ENCODE measurements around the gene RAB3D. TPM values are rescaled to one million over a fixed set of nuclear protein-coding genes. Genes with fewer than 3 reads are reported as not detected.

Gene RAB3D
- total and polyA plus RNA-seq, 4 donors, result 16.0 to 73.2 (median 23.3) TPM

DNA sequence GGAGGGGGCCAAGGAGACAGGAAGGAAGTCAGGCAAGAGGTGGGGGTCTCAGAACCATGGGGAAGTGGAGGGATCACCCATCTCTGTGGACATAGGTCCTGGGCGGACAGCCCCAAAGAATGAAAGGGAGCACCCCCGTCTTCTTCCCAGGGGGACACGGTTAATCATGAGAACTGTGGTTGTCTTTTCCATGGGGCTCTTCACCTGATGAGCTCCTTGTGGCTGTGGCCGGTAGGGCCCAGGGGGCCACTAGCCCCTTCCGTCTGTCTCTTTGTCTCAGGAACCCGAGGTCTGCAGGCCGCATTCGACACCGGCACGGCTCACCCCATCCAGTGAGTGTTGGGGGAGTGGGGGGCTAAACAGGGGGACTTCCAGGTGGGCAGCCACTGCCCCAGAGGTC lies 24.4 kb upstream of the RAB3D start:
- Histone ChIP-seq H3K27ac (ENCODE audit: low read depth in 1 of 2, low read length in 1 of 2) (no peak overlapping the region), H3K9ac (ENCODE audit: insufficient read depth in 1 of 2, low read length in 2 of 2) (no peak overlapping the region), H3K4me1 (ENCODE audit: control insufficient read depth in 5 of 5, insufficient read depth in 5 of 5, low read length in 5 of 5) (no peaks in the 10 kb centered on the region), H3K27me3 (ENCODE audit: control insufficient read depth in 3 of 3, insufficient read depth in 3 of 3, low read length in 2 of 3) (no peaks in the 10 kb centered on the region), H3K9me3 (ENCODE audit: control insufficient read depth in 4 of 4, insufficient read depth in 3 of 4, low read length in 3 of 4) (peaks cover 0 to 1% (median 0%) of the 10 kb centered on the region in 4 donors), H3K36me3 (ENCODE audit: control insufficient read depth in 4 of 4, insufficient read depth in 4 of 4, low read length in 4 of 4) (peaks cover 0 to 41% (median 11%) of the 10 kb centered on the region in 4 donors), H3K4me3 (no peak overlapping the region)
- 94 to 97% methylated on average over 10 of the region's 10 CpGs for WGBS, 2 donors
- DNase-seq (no peak), ATAC-seq (ENCODE audit: insufficient read depth, low FRiP score) (no peak)
- TF ChIP-seq, protein P1, sequence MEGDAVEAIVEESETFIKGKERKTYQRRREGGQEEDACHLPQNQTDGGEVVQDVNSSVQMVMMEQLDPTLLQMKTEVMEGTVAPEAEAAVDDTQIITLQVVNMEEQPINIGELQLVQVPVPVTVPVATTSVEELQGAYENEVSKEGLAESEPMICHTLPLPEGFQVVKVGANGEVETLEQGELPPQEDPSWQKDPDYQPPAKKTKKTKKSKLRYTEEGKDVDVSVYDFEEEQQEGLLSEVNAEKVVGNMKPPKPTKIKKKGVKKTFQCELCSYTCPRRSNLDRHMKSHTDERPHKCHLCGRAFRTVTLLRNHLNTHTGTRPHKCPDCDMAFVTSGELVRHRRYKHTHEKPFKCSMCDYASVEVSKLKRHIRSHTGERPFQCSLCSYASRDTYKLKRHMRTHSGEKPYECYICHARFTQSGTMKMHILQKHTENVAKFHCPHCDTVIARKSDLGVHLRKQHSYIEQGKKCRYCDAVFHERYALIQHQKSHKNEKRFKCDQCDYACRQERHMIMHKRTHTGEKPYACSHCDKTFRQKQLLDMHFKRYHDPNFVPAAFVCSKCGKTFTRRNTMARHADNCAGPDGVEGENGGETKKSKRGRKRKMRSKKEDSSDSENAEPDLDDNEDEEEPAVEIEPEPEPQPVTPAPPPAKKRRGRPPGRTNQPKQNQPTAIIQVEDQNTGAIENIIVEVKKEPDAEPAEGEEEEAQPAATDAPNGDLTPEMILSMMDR (IDR thresholded peaks at IDR 0.05; ENCODE audit: control extremely low read depth, extremely low read depth), result no peak

DNA sequence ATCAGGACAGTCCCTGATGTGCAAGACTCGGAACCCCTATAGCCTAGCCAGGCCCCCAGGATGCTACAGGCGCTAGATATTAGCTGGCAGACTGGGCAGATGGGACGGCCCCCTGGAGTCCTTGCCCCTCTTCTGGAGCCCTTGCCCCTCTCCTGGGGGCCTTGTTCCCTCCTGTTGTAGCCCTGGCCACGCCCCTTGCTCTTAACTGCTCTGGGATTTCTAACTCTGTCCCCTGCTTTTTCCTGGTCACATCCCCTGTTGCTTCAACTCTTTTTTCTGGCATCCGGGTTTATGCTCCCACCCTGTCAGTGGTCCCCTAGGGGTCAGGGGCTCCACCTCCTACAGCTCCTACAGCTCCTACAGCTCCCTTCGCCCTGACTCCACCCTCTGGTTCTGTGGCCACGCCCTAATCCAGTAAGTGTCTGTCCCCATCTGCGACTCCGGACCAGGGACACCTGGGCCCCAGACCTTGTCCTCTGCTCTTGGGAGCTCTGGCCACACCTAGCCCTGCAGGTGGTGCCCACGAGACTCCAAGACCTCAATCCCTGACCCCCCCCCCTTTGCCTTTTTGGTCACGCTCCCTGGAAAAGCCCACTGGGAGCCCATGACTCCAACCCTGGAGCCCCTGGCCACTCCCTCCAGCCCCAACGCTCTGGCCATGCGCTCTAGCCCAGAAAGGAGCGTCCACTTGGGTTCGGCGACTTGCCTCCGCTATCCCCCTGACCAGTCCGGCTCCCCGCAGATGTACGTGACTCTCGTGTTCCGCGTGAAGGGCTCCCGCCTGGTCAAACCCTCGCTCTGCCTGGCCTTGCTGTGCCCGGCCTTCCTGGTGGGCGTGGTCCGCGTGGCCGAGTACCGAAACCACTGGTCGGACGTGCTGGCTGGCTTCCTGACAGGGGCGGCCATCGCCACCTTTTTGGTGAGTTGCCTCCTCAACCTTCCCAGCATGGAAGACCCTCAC lies 22.6 kb upstream of the RAB3D start:
- no peak overlapping the region for H3K27ac ChIP-seq (ENCODE audit: low read depth in 1 of 2, low read length in 1 of 2)
- 89 to 93% methylated on average over 35 of the region's 35 CpGs for WGBS, 2 donors
- peaks cover 0 to 37% (median 11%) of the 10 kb centered on the region in 4 donors for H3K36me3 ChIP-seq (ENCODE audit: control insufficient read depth in 4 of 4, insufficient read depth in 4 of 4, low read length in 4 of 4)
- H3K4me1 ChIP-seq (ENCODE audit: control insufficient read depth in 5 of 5, insufficient read depth in 5 of 5, low read length in 5 of 5), result peaks cover 0 to 1% (median 0%) of the 10 kb centered on the region in 5 donors
- DNase-seq (no peak), ATAC-seq (ENCODE audit: insufficient read depth, low FRiP score) (no peak)
- TF ChIP-seq, protein P1 (IDR thresholded peaks at IDR 0.05; ENCODE audit: control extremely low read depth, extremely low read depth), result no peak
- H3K9ac ChIP-seq (ENCODE audit: insufficient read depth in 1 of 2, low read length in 2 of 2), result no peak overlapping the region
- peaks cover 0 to 4% (median 0%) of the 10 kb centered on the region in 3 donors for H3K27me3 ChIP-seq (ENCODE audit: control insufficient read depth in 3 of 3, insufficient read depth in 3 of 3, low read length in 2 of 3)
- H3K9me3 ChIP-seq (ENCODE audit: control insufficient read depth in 4 of 4, insufficient read depth in 3 of 4, low read length in 3 of 4), result peaks cover 0 to 1% (median 0%) of the 10 kb centered on the region in 4 donors
- no peak overlapping the region for H3K4me3 ChIP-seq

DNA sequence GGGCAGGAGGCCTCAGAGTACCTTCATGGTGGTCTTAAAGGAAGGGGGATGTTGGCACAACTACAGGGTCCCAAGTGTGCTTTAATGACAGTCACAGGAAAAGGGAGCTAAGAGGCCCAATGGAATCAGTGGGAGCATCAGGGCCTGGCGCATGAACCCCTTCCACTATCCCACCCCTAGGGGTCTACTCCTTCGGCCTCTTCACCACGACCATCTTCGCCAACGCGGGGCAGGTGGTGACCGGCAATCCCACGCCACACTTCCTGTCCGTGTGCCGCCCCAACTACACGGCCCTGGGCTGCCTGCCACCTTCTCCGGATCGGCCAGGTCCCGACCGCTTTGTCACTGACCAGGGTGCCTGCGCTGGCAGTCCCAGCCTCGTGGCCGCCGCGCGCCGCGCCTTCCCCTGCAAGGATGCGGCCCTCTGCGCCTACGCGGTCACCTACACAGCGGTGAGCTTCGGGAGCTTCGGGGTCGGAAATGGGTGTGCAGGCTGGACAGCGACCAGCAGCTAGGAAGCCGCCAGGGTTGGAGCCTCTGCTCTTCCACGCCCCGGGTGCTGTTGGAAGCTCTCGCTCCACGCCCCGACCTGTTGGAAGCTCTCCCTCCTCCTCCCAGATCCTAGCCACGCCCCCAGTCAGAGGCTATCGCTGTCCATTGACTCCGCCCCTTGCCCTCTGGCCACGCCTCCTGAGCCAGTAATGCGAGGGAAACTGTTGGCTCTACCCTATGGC lies 21.7 kb upstream of the RAB3D start:
- Histone ChIP-seq H3K27me3 (ENCODE audit: control insufficient read depth in 3 of 3, insufficient read depth in 3 of 3, low read length in 2 of 3) (peaks cover 0 to 4% (median 0%) of the 10 kb centered on the region in 3 donors), H3K9me3 (ENCODE audit: control insufficient read depth in 4 of 4, insufficient read depth in 3 of 4, low read length in 3 of 4) (peaks cover 0 to 1% (median 0%) of the 10 kb centered on the region in 4 donors), H3K4me1 (ENCODE audit: control insufficient read depth in 5 of 5, insufficient read depth in 5 of 5, low read length in 5 of 5) (peaks cover 0 to 10% (median 4%) of the 10 kb centered on the region in 5 donors), H3K27ac (ENCODE audit: low read depth in 1 of 2, low read length in 1 of 2) (no peak overlapping the region), H3K36me3 (ENCODE audit: control insufficient read depth in 4 of 4, insufficient read depth in 4 of 4, low read length in 4 of 4) (peaks cover 0 to 37% (median 11%) of the 10 kb centered on the region in 4 donors), H3K4me3 (no peak overlapping the region), H3K9ac (ENCODE audit: insufficient read depth in 1 of 2, low read length in 2 of 2) (no peak overlapping the region)
- TF ChIP-seq, protein P1 (IDR thresholded peaks at IDR 0.05; ENCODE audit: control extremely low read depth, extremely low read depth), result no peak
- DNase-seq (peak in 2 of 3 donors; percentile 37 to 57), ATAC-seq (ENCODE audit: insufficient read depth, low FRiP score) (peak; percentile 45)
- 65 to 79% methylated on average over 43 of the region's 43 CpGs for WGBS, 2 donors

Measured in lung (tissue), 12 donors.